ENCODE data around the gene PCGF2. TPM values are rescaled to one million over a fixed set of nuclear protein-coding genes. Genes with fewer than 3 reads are reported as not detected.
A peak's percentile ranks its signal among the peaks of the same experiment; 100 is the strongest.

PCGF2 gene
- total RNA-seq, 6 donors from 2014 or later = 14.6 to 51.7 (median 31.9) TPM

DNA sequence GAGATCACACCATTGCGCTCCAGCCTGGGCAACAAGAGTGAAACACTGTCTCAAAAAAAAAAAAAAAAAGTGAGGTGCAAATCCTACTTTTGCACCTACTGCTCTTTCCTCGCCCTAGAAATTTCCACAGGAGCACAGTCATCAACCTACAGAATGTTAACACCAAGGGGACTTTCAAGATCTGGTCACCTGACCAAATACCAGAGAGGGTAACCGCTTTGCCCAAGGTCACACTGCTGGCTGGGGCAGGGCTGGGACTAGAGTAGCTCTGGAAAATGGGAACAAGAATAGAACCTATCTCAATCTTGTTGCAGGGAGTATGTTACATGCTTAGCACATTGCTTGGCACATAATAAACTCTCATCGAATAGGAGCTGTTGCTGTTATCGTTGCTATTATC, 49.4 kb downstream of the PCGF2 start:
- 81 to 86% methylated on average over 5 of the region's 5 CpGs for WGBS, 2 donors
- no peak overlapping the region for H3K4me3 ChIP-seq
- ATAC-seq (ENCODE audit: low FRiP score in 2 of 2) (no peak), DNase-seq (no peak)
- no peaks in the 10 kb centered on the region for H3K36me3 ChIP-seq
- no peaks in the 10 kb centered on the region for H3K9me3 ChIP-seq
- peaks cover 34 to 56% (median 48%) of the 10 kb centered on the region in 4 donors for H3K4me1 ChIP-seq
- peak overlapping the region in 3 of 4 donors; percentile 94 to 98 (median 96) for H3K27ac ChIP-seq
- no peak for TF ChIP-seq POLR2AphosphoS5 (IDR thresholded peaks at IDR 0.05)
- TF ChIP-seq, protein P1, sequence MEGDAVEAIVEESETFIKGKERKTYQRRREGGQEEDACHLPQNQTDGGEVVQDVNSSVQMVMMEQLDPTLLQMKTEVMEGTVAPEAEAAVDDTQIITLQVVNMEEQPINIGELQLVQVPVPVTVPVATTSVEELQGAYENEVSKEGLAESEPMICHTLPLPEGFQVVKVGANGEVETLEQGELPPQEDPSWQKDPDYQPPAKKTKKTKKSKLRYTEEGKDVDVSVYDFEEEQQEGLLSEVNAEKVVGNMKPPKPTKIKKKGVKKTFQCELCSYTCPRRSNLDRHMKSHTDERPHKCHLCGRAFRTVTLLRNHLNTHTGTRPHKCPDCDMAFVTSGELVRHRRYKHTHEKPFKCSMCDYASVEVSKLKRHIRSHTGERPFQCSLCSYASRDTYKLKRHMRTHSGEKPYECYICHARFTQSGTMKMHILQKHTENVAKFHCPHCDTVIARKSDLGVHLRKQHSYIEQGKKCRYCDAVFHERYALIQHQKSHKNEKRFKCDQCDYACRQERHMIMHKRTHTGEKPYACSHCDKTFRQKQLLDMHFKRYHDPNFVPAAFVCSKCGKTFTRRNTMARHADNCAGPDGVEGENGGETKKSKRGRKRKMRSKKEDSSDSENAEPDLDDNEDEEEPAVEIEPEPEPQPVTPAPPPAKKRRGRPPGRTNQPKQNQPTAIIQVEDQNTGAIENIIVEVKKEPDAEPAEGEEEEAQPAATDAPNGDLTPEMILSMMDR (IDR thresholded peaks at IDR 0.05) = no peak
- TF ChIP-seq EP300 (IDR thresholded peaks at IDR 0.05) = no peak
- TF ChIP-seq POLR2A (IDR thresholded peaks at IDR 0.05) = no peak
- H3K27me3 ChIP-seq = no peaks in the 10 kb centered on the region

DNA sequence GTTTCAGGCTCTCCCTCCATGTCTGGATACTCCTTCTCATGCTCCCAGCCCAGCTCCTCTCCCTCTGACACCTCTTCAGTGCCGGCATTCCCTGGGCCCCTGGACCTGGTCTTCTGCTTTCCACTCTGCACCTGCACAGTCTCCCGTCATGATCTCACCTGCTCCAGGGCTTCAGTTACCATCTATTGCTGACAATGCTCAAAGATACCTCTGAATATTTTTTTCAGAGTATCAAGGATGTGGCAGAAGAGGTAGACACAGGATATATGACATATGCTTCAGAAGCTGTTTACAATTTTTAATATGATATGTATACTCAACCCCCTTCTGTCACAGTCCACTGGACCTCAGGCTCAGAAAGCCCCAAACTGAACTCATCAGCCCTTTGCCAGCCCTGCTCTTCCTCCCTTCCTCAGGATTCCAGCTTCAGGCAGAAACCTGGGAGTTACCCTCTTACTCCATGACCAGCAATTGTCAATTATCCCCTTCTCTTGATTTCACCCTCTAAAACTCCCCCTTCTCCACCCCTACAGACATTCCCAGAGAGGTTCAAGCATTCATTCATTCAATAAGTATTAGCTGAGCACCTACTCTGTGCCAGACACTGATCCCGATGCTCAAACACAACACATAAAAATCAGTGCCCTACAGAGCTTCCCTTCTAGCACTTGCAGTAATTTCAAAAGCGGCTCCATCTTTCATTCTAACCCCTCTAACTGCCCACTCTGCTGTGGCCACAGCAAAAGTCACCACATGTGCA, 50.9 kb downstream of the PCGF2 start:
- H3K27ac ChIP-seq = no peak overlapping the region

DNA sequence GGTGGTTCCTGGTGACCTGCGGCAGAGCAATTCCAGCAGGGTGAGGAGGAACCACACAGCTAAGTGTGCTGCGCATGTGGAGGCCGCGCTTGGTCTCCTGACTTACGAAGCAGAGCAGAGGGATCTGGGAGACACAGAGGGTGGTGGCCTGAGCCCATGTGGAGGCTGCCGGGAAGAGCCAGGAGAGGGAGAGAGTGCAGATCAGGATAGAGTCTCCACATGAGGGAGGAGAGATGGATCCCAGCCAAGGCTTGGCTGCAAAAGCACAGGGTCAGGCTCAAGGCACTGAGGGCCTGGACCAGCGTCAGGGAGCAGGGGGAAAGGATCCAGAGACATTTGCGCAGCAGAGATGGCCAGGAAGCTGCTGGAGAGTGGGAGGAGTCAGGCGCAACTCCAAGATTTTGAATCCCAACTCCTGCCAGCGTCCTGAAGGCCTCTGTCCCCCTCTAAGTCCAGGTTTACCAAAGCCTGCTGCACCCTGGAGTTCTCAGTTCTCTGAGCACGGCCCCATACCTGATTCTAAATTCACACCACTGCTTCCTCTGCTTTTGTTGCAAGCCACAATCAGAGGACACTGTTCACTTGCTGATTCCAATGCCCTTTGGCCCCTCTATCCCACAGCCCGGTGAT, 54.3 kb downstream of the PCGF2 start:
- Histone ChIP-seq H3K36me3 (no peaks in the 10 kb centered on the region), H3K27me3 (no peaks in the 10 kb centered on the region), H3K9me3 (no peaks in the 10 kb centered on the region), H3K27ac (peak overlapping the region; percentile 2 to 75 (median 44)), H3K4me1 (peaks cover 5 to 21% (median 14%) of the 10 kb centered on the region in 4 donors), H3K4me3 (no peak overlapping the region)
- WGBS, 2 donors = 44 to 62% methylated on average over 10 to 12 of the region's 12 CpGs
- TF ChIP-seq POLR2AphosphoS5 (IDR thresholded peaks at IDR 0.05) = no peak
- TF ChIP-seq, protein P1 (IDR thresholded peaks at IDR 0.05) = no peak
- TF ChIP-seq POLR2A (IDR thresholded peaks at IDR 0.05) = no peak
- TF ChIP-seq EP300 (IDR thresholded peaks at IDR 0.05) = no peak
- DNase-seq (peak in 1 of 2 donors; percentile 38), ATAC-seq (ENCODE audit: low FRiP score in 2 of 2) (peak; percentile 78 to 95)

More for the DNA sequence above, 50.9 kb downstream of the PCGF2 start:
- H3K4me1 ChIP-seq = peaks cover 26 to 46% (median 39%) of the 10 kb centered on the region in 4 donors
- TF ChIP-seq POLR2AphosphoS5 (IDR thresholded peaks at IDR 0.05) (no peak), POLR2A (IDR thresholded peaks at IDR 0.05) (no peak), EP300 (IDR thresholded peaks at IDR 0.05) (no peak)
- TF ChIP-seq, protein P1 (IDR thresholded peaks at IDR 0.05) = no peak
- no peak overlapping the region for H3K4me3 ChIP-seq
- DNase-seq (no peak), ATAC-seq (ENCODE audit: low FRiP score in 2 of 2) (no peak)
- no peaks in the 10 kb centered on the region for H3K9me3 ChIP-seq
- no peaks in the 10 kb centered on the region for H3K36me3 ChIP-seq
- 89 to 90% methylated on average over 4 of the region's 4 CpGs for WGBS, 2 donors
- no peaks in the 10 kb centered on the region for H3K27me3 ChIP-seq

DNA sequence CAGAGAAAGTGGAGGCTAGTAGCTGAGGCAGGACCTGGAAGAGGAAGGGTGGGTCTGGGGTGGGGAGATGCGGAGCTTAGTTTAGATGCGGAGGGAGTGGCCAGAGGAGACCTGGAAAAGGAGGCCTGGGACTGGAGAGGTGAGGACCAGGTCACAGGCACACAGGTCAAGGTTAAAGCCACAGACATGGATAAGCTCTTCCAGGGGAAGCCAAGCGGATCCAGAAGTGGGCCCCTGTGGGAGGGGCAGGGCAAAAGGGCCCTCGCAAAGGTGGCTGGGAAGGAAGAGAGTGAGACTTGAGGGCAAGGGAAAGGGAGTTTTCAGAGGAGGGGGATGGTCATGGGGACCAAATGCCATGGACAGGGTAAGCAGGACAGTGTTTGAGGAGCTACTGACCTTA, 57.0 kb downstream of the PCGF2 start:
- Histone ChIP-seq H3K4me3 (no peak overlapping the region), H3K27ac (peak overlapping the region in 2 of 4 donors; percentile 5 to 61), H3K9me3 (no peaks in the 10 kb centered on the region), H3K4me1 (peaks cover 5 to 19% (median 12%) of the 10 kb centered on the region in 4 donors), H3K36me3 (no peaks in the 10 kb centered on the region), H3K27me3 (no peaks in the 10 kb centered on the region)
- TF ChIP-seq POLR2AphosphoS5 (IDR thresholded peaks at IDR 0.05) = no peak
- no peak for TF ChIP-seq POLR2A (IDR thresholded peaks at IDR 0.05)
- TF ChIP-seq EP300 (IDR thresholded peaks at IDR 0.05) = no peak
- TF ChIP-seq, protein P1 (IDR thresholded peaks at IDR 0.05) = no peak
- DNase-seq (no peak), ATAC-seq (ENCODE audit: low FRiP score in 2 of 2) (no peak)
- WGBS, 2 donors = 74 to 82% methylated on average over 4 of the region's 4 CpGs
